Smooth muscle cell (in vitro differentiated cells): ENCODE measurements around the gene SNX2. TPM values are rescaled to one million over a fixed set of nuclear protein-coding genes. Genes with fewer than 3 reads are reported as not detected.
A peak's percentile ranks its signal among the peaks of the same experiment; 100 is the strongest.

ENCODE experiments used
- DNase-seq: peaks from one replicate; lab custom pipeline; 2025; ENCODE audit not compliant: unreplicated experiment; lab: John Stamatoyannopoulos, UW
- H2AFZ ChIP-seq: fragments of 200-600 bp; sonication (generic); 2 replicates; pipeline ENCODE4 v1.6.0; 2016; ENCODE audit warnings: antibody characterized with exemption, low read depth, mild to moderate bottlenecking
- H3F3A ChIP-seq: fragments of 200-600 bp; sonication (generic); 2 replicates; pipeline ENCODE4 v1.6.0; 2017; ENCODE audit warnings: antibody characterized with exemption, low read depth
- H3K27ac ChIP-seq: fragments of 200-600 bp; sonication (generic); 2 replicates; pipeline ENCODE4 v1.5.1; 2016; ENCODE audit warnings: low read depth, mild to moderate bottlenecking
- H3K27me3 ChIP-seq: fragments of 200-600 bp; sonication (generic); 2 replicates; pipeline ENCODE4 v1.6.1; 2016; ENCODE audit warnings: low read depth, mild to moderate bottlenecking
- H3K36me3 ChIP-seq: fragments of 200-600 bp; sonication (generic); 2 replicates; pipeline ENCODE4 v1.5.1; 2016; ENCODE audit warnings: low read depth
- H3K4me1 ChIP-seq: fragments of 200-600 bp; sonication (generic); 2 replicates; pipeline ENCODE4 v1.5.1; 2016; ENCODE audit warnings: low read depth
- H3K4me2 ChIP-seq: fragments of 200-600 bp; sonication (generic); 2 replicates; pipeline ENCODE4 v1.6.0; 2016; ENCODE audit warnings: mild to moderate bottlenecking
- H3K4me3 ChIP-seq: fragments of 200-600 bp; sonication (generic); 2 replicates; pipeline ENCODE4 v1.5.1; 2016; ENCODE audit warnings: mild to moderate bottlenecking
- H3K79me2 ChIP-seq: fragments of 200-600 bp; sonication (generic); 2 replicates; pipeline ENCODE4 v1.6.0; 2016; ENCODE audit warnings: low read depth, mild to moderate bottlenecking
- H3K9ac ChIP-seq: fragments of 200-600 bp; sonication (generic); 2 replicates; pipeline ENCODE4 v1.6.0; 2016; ENCODE audit warnings: low read depth
- H3K9me3 ChIP-seq: fragments of 200-600 bp; sonication (generic); replicated peaks from 2 replicates; pipeline ENCODE4 v1.5.1; 2016; ENCODE audit warnings: low read depth
- H4K20me1 ChIP-seq: fragments of 200-600 bp; sonication (generic); 2 replicates; pipeline ENCODE4 v1.6.0; 2016; ENCODE audit warnings: low read depth
- WGBS: methylation state at CpG from one replicate; pipeline ENCODE4 v1.1.7; 2016; ENCODE audit warnings: low lambda C conversion rate; 5-methylcytosine and 5-hydroxymethylcytosine counted together
- polyA plus RNA-seq: library from polyadenylated mRNA; unstranded; fragments of >200 nt; fragmentation: Nextera tagmentation; extraction: Ambion mirVana; gene quantifications from 2 replicates; pipeline ENCODE4 v1.2.1, GENCODE V29; 2016
- total RNA-seq: library from RNA; depleted of rRNA; stranded (reverse); fragments of >200 nt; gene quantifications from 2 replicates; pipeline ENCODE4 v1.2.3, GENCODE V29; 2014
- TF ChIP-seq, protein P1 (sequence below): fragments of 200-600 bp; sonication (generic); IDR thresholded peaks from 2 replicates; pipeline ENCODE4 v1.5.1; 2017; ENCODE audit warnings: borderline replicate concordance, mild to moderate bottlenecking, antibody characterized with exemption; ENCODE audit not compliant: insufficient read depth, poor library complexity, severe bottlenecking

Gene SNX2
- total and polyA plus RNA-seq, 2 experiments from 2014 or later: 70.1 to 89.3 TPM

DNA sequence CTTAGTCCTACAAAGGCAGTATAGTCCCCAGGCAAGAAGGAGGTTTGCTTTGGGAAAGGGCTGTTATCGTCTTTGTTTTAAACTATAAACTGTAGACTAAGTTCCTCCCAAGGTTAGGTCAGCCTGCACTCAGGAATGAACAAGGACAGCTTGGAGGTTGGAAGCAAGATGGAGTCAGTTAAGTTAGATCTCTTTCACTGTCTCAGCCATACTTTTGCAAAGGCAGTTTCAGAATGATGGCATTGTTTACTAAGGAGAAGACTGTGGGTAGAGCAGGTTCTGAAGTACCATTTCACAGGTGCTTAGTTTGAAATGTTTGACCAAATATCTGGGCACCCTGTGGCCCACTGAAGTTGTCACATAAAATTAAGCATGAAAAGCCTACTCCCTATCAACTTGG lies 90.0 kb downstream of the SNX2 start:
- no peak overlapping the region for H3K4me2 ChIP-seq
- 89% methylated on average over 1 of the region's 1 CpG for WGBS
- peaks cover 4% of the 10 kb centered on the region for H3F3A ChIP-seq
- H3K4me3 ChIP-seq: no peak overlapping the region
- peaks cover 6% of the 10 kb centered on the region for H3K36me3 ChIP-seq
- H3K9me3 ChIP-seq: no peaks in the 10 kb centered on the region
- no peaks in the 10 kb centered on the region for H3K27me3 ChIP-seq
- peaks cover 20% of the 10 kb centered on the region for H4K20me1 ChIP-seq
- TF ChIP-seq, protein P1, sequence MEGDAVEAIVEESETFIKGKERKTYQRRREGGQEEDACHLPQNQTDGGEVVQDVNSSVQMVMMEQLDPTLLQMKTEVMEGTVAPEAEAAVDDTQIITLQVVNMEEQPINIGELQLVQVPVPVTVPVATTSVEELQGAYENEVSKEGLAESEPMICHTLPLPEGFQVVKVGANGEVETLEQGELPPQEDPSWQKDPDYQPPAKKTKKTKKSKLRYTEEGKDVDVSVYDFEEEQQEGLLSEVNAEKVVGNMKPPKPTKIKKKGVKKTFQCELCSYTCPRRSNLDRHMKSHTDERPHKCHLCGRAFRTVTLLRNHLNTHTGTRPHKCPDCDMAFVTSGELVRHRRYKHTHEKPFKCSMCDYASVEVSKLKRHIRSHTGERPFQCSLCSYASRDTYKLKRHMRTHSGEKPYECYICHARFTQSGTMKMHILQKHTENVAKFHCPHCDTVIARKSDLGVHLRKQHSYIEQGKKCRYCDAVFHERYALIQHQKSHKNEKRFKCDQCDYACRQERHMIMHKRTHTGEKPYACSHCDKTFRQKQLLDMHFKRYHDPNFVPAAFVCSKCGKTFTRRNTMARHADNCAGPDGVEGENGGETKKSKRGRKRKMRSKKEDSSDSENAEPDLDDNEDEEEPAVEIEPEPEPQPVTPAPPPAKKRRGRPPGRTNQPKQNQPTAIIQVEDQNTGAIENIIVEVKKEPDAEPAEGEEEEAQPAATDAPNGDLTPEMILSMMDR: no peak
- no peak overlapping the region for H3K9ac ChIP-seq
- H3K4me1 ChIP-seq: no peaks in the 10 kb centered on the region
- H3K79me2 ChIP-seq: peaks cover 53% of the 10 kb centered on the region
- H2AFZ ChIP-seq: no peak overlapping the region
- H3K27ac ChIP-seq: no peak overlapping the region
- no peak for DNase-seq

DNA sequence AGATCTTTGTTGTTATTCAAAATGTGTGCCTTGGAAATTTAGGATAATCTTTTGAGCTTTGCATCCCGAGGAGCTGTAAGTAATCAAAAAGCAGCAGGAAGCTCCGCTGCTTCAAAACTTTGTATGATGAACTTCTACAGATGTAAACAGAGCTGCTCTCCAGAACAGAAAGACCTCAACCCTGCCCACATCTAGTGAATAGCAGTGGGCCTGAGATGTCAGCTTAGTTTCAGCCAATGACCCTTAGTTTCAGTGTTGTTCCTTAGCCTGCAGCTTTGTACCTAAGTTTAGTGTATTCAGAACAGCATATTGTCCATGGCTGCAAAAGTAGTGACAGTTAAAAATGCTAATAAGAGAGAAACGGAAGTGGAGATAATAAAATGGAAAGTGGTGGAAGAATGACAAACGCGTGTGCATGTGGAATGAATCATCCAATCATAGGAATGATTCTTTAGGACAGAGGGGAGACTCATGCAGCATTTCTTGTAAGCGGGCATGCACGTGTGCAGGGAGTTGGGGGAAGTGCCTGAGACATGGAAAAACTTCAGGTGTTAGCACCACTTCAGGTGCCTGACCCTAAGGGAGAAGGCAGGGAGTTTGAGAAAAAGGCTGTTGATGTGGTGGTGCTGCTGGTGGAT lies 95.5 kb downstream of the SNX2 start:
- TF ChIP-seq, protein P1: no peak
- Histone ChIP-seq H3K4me2 (no peak overlapping the region), H3K9ac (no peak overlapping the region), H3K9me3 (no peaks in the 10 kb centered on the region), H3K27ac (peak overlapping the region; percentile 2), H3K27me3 (no peaks in the 10 kb centered on the region), H3K79me2 (peaks cover 33% of the 10 kb centered on the region), H3K36me3 (peaks cover 6% of the 10 kb centered on the region), H3K4me3 (no peak overlapping the region), H3K4me1 (no peaks in the 10 kb centered on the region), H4K20me1 (peaks cover 22% of the 10 kb centered on the region), H3F3A (peaks cover 4% of the 10 kb centered on the region), H2AFZ (no peak overlapping the region)
- no peak for DNase-seq
- WGBS: 55% methylated on average over 7 of the region's 7 CpGs

DNA sequence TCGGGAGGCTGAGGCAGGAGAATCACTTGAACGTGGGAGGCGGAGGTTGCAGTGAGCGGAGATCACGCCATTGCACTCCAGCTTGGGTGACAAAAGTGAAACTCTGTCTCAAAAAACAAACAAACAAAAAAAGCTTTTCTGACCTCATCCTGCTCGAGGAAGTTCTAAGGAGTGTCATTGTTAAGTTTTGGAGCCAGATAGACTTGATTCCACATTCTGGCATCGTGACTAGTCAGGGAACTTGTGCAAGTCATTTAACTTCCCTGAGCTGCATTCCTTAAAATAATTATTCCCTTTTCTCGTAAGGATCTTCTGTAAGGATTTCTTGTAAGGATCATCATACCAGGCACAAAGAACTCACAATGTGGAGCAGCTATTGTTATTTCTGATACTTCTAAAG lies 96.8 kb downstream of the SNX2 start:
- no peaks in the 10 kb centered on the region for H3K4me1 ChIP-seq
- no peaks in the 10 kb centered on the region for H3K27me3 ChIP-seq
- H3K4me2 ChIP-seq: no peak overlapping the region
- no peak for DNase-seq
- H3K4me3 ChIP-seq: no peak overlapping the region
- H3F3A ChIP-seq: peaks cover 4% of the 10 kb centered on the region
- H3K36me3 ChIP-seq: peaks cover 6% of the 10 kb centered on the region
- H4K20me1 ChIP-seq: peaks cover 22% of the 10 kb centered on the region
- WGBS: 86% methylated on average over 8 of the region's 8 CpGs
- TF ChIP-seq, protein P1: no peak
- no peaks in the 10 kb centered on the region for H3K9me3 ChIP-seq
- H3K9ac ChIP-seq: no peak overlapping the region
- H3K79me2 ChIP-seq: peaks cover 33% of the 10 kb centered on the region
- peak overlapping the region; percentile 29 for H3K27ac ChIP-seq
- H2AFZ ChIP-seq: no peak overlapping the region

DNA sequence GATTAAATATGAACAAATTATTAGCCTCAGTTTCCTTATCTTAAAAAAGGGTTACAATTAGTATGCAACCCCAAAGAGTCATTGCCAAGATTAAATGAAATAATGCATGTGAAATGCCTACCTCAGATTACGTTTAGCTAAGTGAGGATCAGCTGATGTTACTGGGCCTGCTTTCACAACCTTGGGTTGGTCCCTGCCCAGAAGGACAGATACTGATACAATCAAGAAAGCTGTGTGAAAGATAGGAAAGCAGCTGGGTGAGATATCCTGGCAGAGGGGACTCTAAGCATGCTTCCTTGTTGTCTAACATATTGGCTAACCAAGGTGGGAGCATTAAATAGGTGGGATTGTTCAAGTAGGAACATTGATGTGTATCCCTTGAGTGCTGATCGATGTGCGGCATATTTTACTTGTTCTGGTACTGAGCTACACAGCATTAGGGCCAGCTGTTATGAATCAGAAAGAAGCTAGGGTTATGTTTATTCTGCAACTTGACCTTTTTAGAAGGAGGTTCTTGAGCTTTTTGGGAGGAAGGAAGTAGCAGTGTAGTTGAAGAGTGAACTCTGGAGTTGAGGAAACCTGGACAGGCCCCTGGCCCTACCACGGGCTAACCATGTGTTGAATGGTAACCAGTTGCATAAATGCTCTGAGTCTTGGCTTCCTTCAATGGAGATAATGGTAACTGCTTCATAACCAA lies 99.4 kb downstream of the SNX2 start:
- Histone ChIP-seq H3K9me3 (no peaks in the 10 kb centered on the region), H2AFZ (no peak overlapping the region), H3K27ac (no peak overlapping the region), H3K36me3 (no peaks in the 10 kb centered on the region), H3K79me2 (peaks cover 33% of the 10 kb centered on the region), H3K27me3 (no peaks in the 10 kb centered on the region), H3K9ac (no peak overlapping the region), H3K4me3 (no peak overlapping the region), H3F3A (peaks cover 7% of the 10 kb centered on the region), H3K4me1 (no peaks in the 10 kb centered on the region), H3K4me2 (no peak overlapping the region), H4K20me1 (peaks cover 23% of the 10 kb centered on the region)
- no peak for DNase-seq
- WGBS: 96% methylated on average over 4 of the region's 4 CpGs
- TF ChIP-seq, protein P1: no peak
